ENCODE results near the gene DCDC2.

- TF ChIP-seq CTCF (IDR thresholded peaks at IDR 0.05 in 4 of 5, conservative IDR thresholded peaks at IDR 0.05 in 1 of 5) (no peak), POLR2A (IDR thresholded peaks at IDR 0.05) (no peak)
Observed at GRCh38 chr6:24149296-24149695, 208.6 kb downstream of the DCDC2 start.

All from gastrocnemius medialis (tissue), 4 donors.